ENCODE results near the gene OXSM.

OXSM gene

GRCh38 chr3:25789596-25790556, at the start of gene OXSM:
Gene OXSM (plus strand): TSS chr3:25790090. CDS start chr3:25791021, 931 bp downstream.
- peak; percentile 17 for FAIRE-seq

DNA sequence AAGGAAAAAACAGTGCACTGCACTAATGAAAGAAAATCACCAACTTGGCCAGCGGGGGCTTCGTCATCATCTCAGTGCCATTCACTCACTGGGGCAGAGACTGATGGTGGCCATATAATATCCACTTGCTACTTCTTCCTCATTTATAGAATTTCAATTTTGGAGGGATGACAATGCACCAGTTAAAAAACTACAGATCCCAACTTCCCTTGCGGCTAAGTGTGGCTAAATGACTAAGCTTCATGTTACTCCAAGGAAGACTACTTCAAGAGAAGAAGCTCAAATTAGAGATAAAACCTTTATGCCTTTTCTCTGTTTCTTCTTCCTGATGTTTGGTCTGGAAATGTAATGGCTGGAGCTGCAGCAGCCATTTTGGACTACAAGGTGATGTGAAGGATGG, 45.4 kb upstream of the OXSM start:
- FAIRE-seq: no peak

DNA sequence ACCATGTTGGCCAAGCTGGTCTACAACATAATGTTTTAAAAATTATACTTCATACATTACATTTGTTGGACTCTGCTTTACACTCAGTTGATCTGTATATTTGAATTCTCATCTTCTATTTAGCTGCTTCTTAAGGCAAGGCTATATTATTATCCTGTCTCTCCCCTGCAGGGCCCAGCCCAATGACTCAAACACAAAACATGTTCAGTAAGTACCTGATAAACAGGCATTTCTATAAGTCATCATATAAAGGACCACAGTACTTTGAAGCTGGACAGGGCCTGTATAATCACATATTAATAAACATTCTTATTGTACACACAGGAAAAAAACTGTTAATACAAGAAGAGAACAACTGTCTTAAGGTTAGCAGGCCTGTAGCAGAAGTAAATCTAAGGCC, 42.9 kb upstream of the OXSM start:
- FAIRE-seq: no peak

GRCh38 chr3:25748189-25748588, 41.7 kb upstream of the OXSM start:
- FAIRE-seq: no peak

GRCh38 chr3:25749031-25749581, 40.8 kb upstream of the OXSM start:
- FAIRE-seq: no peak

DNA sequence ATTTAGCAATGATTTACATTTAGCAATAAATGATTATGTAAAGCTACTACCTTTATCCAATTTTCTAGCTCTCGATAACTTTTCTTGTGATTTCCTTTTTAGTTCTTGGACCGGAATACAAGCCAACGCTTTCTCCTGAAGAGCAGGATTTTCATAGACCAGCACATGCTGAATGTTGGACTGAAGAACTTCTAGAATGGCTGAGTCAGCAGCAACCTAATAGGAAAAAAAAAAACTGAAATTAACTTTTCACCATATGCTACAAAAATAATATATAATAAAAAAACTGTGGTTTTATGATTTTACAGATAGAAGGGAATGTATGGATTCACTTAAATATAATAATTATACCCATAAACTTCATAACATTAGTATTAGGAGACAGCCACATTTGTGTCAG, 38.8 kb upstream of the OXSM start:
- no peak for FAIRE-seq

GRCh38 chr3:25751725-25752124, 38.2 kb upstream of the OXSM start:
- FAIRE-seq: no peak

- no peak for FAIRE-seq
Observed at GRCh38 chr3:25768851-25769250, 21.0 kb upstream of the OXSM start.

DNA sequence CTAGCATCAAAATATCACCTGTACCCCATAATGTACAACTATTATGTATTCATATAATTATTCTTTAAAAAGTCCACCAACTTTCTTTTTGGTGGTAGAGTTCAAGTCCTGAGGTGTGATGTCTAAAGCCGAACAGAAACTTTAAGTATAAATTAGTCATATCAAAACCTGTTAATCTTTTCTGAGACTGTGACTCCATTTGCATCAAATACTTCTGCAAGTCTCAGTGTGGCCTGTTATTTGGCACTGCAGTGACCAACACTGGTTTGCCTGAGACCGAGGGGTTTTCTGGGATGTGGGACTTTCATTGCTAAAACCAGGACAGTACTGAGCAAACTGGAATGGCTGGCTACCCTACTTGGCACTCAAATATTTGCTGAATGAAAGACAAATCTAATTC, 14.0 kb upstream of the OXSM start:
- no peak for FAIRE-seq

- no peak for FAIRE-seq
Observed at GRCh38 chr3:25780618-25781017, 9.3 kb upstream of the OXSM start.

DNA sequence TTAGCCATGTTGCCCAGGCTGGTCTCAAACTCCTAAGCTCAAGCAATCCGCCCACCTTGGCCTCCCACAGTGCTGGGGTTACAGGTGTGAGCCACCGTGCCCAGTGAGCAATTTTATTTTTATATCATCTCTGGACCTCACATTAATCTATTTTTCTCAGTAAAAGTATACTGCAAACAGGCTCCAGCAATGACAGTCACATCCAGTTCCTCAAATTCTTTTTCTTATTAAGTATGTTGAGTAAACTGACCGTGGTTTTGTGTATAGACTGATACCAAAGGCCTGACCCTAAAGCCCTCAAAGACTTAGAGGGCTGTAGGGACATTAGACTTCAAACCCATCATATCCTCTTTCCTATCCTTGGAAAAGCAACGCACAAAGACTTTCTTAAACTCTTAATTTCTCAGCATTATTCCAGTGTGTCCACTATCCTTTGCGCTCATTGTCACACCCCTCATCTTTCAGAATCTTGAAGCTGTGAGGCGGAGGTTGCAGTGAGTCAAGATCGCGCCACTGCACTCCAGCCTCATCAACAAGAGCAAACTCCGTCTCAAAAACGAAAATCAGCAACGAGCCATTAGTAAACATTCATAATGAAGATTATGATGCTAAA, 8.6 kb upstream of the OXSM start:
- FAIRE-seq: no peak

GRCh38 chr3:25781758-25782594, 7.9 kb upstream of the OXSM start:
- FAIRE-seq: no peak

GRCh38 chr3:25782636-25782937, 7.3 kb upstream of the OXSM start:
- no peak for FAIRE-seq

GRCh38 chr3:25782938-25783660, 6.8 kb upstream of the OXSM start, which contains the start of gene NGLY1:
Gene NGLY1 (minus strand): TSS chr3:25783443. CDS start chr3:25783390, 53 bp downstream.
- FAIRE-seq: no peak

DNA sequence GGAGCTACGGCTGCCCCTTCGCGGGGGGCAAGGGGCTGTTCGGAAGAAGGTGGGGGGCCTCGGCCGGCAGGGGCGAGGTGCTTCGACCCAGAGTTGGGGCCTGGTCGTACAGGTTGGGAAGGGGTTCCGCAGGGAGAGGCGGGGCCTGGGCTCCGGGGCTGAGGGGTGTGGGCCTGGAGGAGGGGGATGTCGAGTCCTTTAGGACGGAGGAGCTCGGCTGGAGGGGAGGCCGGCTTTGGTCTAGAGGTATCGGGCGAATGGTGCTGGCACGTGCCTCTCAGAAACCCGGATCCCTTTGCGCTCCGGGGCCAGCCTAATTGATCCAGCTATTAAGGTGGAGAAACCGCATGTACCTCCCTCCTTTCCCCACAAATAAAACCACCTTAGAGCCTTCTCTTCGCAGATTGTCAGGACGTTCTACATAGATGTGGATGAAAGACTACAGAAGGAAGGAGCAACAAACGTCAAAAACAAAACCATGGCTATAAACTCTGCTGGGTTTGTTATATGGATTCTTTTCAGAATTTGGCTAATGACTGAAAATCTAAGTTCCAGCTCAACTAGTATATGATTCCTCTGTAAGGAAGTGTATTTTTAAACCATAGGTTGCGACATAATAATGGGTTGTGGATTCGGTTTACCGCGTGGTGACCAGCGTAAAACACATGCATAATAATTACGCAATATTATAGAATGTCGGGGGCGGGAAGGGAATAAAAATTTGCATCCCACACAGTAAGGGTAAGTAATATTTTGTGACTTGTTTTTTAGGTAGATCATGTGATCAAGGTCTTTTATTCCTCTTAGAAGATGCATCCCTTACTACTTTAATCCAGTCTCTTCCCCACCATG, 6.0 kb upstream of the OXSM start:
- FAIRE-seq: no peak

GRCh38 chr3:25784971-25785370, 4.9 kb upstream of the OXSM start:
- no peak for FAIRE-seq

DNA sequence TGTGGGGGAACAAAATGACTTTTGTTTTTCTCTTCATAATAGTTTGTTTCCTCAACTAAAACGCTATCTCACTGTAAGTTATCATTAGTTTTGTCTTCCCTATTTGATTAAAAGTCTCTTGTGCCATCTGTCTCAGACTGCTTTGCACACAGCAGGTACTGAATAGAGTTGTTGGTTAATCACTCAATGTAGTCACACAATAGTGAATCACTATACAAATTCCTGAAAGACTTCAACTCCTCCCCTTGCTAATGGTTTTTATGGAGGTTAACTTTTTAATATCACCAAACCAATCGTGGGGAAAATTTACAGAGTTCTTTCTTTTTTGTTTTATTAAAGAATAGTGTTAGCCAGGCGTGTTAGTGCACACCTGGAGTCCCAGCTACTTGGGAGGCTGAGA, 4.1 kb upstream of the OXSM start:
- no peak for FAIRE-seq

DNA sequence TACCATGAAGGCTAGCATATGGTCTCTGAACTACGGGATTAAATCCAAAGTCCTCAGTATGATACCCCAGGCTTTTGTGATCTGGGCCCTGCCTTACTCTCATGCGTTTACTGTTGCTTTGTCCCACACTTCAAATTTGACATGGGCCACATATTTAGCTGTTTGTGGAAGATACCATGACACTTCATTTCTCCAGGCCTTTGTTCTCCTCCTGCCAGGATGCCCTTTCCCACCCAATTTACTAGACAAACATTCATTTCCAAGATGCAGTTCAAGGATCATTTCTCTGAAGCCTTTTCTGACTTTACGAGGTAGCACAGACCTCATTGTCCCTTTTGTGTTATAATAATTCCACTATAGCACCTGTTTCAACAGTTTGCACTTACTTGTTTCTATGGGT, 2.2 kb upstream of the OXSM start:
- no peak for FAIRE-seq

DNA sequence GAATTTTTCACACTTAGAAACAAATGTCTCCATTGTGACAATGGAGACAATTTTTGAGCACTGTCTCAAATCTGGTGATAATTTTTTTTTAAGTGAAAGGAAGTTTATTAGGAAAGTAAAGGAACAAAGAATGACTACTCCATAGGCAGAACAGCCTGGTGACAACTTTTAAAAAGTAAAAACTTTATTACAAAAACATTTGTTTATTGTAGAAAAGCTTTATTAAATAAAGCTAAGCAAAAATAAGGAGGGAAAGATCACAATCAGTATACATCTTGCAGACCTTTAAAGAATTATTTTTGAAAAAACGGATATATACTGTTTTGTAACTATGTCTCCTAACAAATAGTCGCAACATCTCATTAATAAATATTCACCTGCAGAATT, 688 bp upstream of the OXSM start:
- FAIRE-seq: no peak

DNA sequence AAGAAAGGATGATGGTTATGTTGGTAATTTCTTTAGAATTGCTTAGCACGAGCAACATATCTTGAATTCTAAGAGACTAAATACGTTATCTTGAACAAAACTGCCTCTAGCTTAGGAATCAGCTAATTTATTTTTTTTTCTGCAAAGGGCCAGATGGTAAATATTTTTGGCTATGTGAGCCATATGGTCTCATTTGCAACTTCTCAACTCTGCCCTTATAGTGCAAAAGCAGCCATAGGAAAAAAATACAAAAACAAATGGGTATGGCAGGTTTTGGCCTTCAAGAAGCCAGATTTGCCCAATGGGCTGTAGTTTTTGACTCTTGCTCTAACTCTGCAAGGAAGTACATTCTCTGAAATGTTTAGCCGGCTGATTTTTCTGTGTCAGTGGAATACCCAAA, 11.9 kb downstream of the OXSM start:
- FAIRE-seq: no peak

DNA sequence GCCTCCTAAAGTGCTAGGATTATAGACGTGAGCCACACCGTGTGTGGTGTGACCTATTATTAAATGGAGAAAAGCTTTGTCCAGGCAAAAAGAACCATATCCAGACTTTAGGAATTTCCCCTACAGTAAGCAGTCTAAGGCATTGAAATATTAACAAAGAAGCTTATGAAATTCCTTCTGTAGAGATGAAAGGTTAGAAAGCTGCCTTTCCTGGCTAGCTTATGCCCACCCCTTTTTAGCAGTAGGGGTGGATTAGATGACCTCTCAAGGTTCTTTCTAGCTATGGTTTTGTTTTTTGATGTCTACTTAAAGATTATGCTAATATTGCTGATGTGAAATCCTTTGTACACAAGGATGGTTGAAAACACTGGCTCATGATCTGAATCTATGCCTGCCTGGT, 13.9 kb downstream of the OXSM start:
- FAIRE-seq: no peak

DNA sequence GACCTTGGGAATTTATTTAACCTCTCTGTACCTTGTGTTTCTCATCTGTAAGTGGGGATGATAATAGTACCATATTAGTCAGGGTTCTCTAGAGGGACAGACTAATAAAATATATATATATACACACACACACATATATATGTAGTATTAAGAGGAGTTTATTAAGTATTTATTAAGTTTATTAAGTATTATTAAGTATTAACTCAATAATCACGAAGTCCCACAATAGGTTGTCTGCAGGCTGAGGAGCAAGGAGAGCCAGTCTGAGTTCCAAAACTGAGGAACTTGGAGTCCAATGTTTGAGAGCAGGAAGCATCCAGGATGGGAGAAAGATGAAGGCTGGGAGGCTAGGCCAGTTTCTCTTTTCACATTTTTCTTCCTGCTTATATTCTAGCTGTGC, 14.8 kb downstream of the OXSM start:
- FAIRE-seq: no peak
